NT2/D1 (cell line): ENCODE results near the gene HK2.
"Not testable (repeated sequence)": the region's sequence is repeated elsewhere in the genome, so short reads cannot be mapped to it uniquely, and the experiment has no call there.

Source experiments
- DNase-seq: peaks from one replicate; pipeline ENCODE4 v3.0.0-alpha.2; 2011; ENCODE audit warnings: low read depth, low spot score
- H3K27me3 ChIP-seq: 2 replicates; pipeline ENCODE4 v1.6.0; 2011; ENCODE audit warnings: mild to moderate bottlenecking; ENCODE audit not compliant: insufficient read length, insufficient read depth
- H3K36me3 ChIP-seq: 2 replicates; pipeline ENCODE4 v1.6.1; 2011; ENCODE audit warnings: mild to moderate bottlenecking, low read length, mixed read lengths; ENCODE audit not compliant: insufficient read depth, insufficient read length
- H3K4me1 ChIP-seq: 2 replicates; pipeline ENCODE4 v1.5.1; 2011; ENCODE audit not compliant: insufficient read depth, insufficient read length
- H3K4me3 ChIP-seq: 2 replicates; pipeline ENCODE4 v1.5.1; 2011; ENCODE audit warnings: low read depth; ENCODE audit not compliant: insufficient read length
- H3K9ac ChIP-seq: 2 replicates; pipeline ENCODE4 v1.6.0; 2011; ENCODE audit warnings: low read depth; ENCODE audit not compliant: insufficient read length
- H3K9me3 ChIP-seq: 2 replicates; pipeline ENCODE4 v1.5.1; 2011; ENCODE audit warnings: mild to moderate bottlenecking, low read length; ENCODE audit not compliant: insufficient read depth
- SUZ12 ChIP-seq: IDR thresholded peaks from 2 replicates; pipeline ENCODE4 v1.6.1; 2011; ENCODE audit not compliant: insufficient read length, insufficient read depth; ENCODE audit errors: extremely low read depth
- YY1 ChIP-seq: IDR thresholded peaks from 2 replicates; pipeline ENCODE4 v1.6.1; 2011; ENCODE audit not compliant: insufficient read length, insufficient read depth
- ZNF274 ChIP-seq: IDR thresholded peaks from 2 replicates; pipeline ENCODE4 v1.6.1; 2011; ENCODE audit warnings: mild to moderate bottlenecking, low read depth, low read length

Gene HK2

GRCh38 chr2:74890711-74891110 is 56.8 kb downstream of the HK2 start:
- no peak overlapping the region for H3K4me3 ChIP-seq
- H3K4me1 ChIP-seq = no peaks in the 10 kb centered on the region
- H3K36me3 ChIP-seq = peaks cover 55% of the 10 kb centered on the region
- no peak overlapping the region for H3K9ac ChIP-seq
- no peak for TF ChIP-seq ZNF274
- TF ChIP-seq YY1 = no peak
- no peak for TF ChIP-seq SUZ12
- no peaks in the 10 kb centered on the region for H3K27me3 ChIP-seq
- no peak for DNase-seq
- no peaks in the 10 kb centered on the region for H3K9me3 ChIP-seq

DNA sequence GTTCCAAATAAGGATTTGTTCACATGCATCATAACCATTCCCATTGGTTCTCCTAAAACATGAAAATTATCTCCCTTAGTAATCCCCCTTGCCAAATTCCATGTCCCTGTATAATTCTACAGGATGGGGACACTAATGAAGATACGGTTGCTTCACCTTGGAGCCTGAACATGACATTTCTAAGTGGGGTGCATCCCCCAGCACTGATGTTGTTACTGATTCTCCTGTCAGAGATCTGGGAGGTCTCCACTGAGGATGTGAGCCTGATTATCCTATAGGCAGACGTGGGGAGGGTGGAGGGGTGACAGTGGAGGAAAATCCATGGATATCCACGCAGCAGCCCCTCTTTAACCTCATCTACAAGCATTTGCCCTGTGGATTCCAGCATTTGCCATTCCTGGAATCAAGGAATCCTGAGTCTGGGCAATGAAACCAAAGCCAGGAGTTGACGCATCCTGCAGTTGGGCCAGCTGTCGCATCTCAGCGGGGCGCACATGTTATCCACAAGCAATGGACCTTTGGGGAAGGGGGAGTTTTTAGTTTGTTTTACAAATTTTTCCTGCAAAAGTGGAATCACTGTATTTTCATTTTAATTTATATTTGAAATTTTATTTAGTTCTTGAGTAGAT is 57.3 kb downstream of the HK2 start:
- no peak overlapping the region for H3K4me3 ChIP-seq
- TF ChIP-seq ZNF274 (no peak), SUZ12 (no peak), YY1 (no peak)
- peaks cover 51% of the 10 kb centered on the region for H3K36me3 ChIP-seq
- DNase-seq = no peak
- H3K9ac ChIP-seq = no peak overlapping the region
- no peaks in the 10 kb centered on the region for H3K4me1 ChIP-seq
- no peaks in the 10 kb centered on the region for H3K9me3 ChIP-seq
- H3K27me3 ChIP-seq = no peaks in the 10 kb centered on the region

DNA sequence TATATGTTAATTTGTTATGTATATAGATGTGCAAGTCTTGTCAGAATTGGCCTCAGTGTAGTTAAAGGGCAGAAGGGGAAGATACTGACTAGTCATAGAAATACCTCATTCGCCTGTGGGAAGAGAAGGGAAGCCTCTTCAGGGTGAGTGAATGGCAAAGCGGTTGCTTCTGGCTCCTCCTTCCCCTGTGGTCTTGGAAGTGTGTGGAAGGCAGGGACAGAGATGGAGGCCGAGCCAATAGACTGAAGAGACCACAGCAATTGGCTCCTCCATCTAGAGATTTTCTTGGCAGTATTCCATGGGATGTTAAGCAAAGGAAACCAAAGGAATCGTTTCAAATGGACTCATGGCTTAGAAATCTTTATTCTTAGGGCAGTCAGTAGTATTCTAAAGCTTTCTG is 57.9 kb downstream of the HK2 start:
- H3K36me3 ChIP-seq = peaks cover 45% of the 10 kb centered on the region
- H3K4me3 ChIP-seq, H3K9ac ChIP-seq, DNase-seq, H3K27me3 ChIP-seq, H3K4me1 ChIP-seq, H3K9me3 ChIP-seq: not testable (repeated sequence)

DNA sequence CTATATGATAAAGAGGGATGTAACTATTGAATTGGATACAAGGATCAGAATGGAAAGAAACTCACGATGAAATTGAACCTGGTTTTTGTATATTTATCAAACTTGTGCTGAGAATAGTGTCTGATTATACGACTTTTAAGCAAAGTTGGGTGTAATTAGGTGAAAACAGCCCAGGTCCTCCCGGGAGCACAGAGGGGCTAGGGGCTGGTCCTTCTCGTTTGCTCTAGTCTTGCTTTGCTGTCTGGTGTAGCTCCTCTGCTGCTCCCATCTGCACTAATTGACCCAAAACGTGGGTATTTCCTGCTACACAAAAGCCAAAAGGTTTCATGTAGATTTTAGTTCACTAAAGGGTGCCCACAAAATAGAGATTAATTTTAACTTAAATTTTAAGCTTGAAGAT is 58.7 kb downstream of the HK2 start:
- no peaks in the 10 kb centered on the region for H3K4me1 ChIP-seq
- no peaks in the 10 kb centered on the region for H3K9me3 ChIP-seq
- no peak for DNase-seq
- H3K9ac ChIP-seq = no peak overlapping the region
- peaks cover 41% of the 10 kb centered on the region for H3K36me3 ChIP-seq
- no peak overlapping the region for H3K4me3 ChIP-seq
- TF ChIP-seq SUZ12 (no peak), ZNF274 (no peak), YY1 (no peak)
- H3K27me3 ChIP-seq = no peaks in the 10 kb centered on the region

DNA sequence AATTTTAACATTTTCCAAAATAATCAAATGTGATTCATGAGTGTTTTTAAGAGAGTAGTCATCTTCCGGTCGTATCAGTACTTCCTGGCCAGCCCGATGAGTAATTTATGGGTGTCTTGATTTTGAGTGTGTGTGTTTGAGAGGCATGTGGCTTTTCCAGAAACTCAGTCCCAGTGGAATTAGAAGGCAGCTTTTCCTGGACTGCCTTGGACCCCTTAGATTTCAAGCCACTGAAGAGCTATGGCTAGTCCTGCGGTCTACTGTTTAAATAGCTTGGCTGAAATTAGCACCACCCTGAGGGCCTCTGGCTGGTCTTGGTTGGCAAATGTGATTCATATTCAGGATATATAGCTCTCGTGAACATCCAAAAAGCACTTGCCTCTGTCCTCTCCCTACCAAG is 59.4 kb downstream of the HK2 start:
- no peak for DNase-seq
- Histone ChIP-seq H3K36me3 (peaks cover 34% of the 10 kb centered on the region), H3K4me3 (no peak overlapping the region), H3K9ac (no peak overlapping the region), H3K4me1 (no peaks in the 10 kb centered on the region), H3K9me3 (no peaks in the 10 kb centered on the region), H3K27me3 (no peaks in the 10 kb centered on the region)
- TF ChIP-seq YY1 (no peak), SUZ12 (no peak), ZNF274 (no peak)

GRCh38 chr2:74894272-74894981 is 60.5 kb downstream of the HK2 start:
- no peaks in the 10 kb centered on the region for H3K27me3 ChIP-seq
- no peak overlapping the region for H3K4me3 ChIP-seq
- DNase-seq = no peak
- H3K4me1 ChIP-seq = no peaks in the 10 kb centered on the region
- H3K9me3 ChIP-seq = no peaks in the 10 kb centered on the region
- no peak for TF ChIP-seq SUZ12
- no peak for TF ChIP-seq ZNF274
- TF ChIP-seq YY1 = no peak
- no peak overlapping the region for H3K9ac ChIP-seq
- H3K36me3 ChIP-seq = peaks cover 23% of the 10 kb centered on the region

DNA sequence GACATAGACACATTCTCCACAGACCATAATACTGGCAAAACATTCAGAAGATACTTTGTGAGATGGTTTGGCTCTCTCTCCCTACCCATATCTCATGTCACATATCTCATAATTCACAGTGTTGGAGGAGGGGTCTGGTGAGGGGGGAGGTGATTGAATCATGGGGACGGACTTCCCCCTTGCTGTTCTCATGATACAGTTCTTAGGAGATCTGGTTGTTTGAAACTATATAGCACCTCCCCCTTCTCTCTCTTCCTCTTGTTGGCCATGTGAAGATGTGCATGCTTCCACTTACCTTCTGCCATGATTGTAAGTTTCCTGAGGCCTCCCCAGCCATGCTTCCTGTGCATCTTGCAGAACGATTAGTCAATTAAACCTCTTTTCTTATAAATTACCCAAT is 61.1 kb downstream of the HK2 start:
- peaks cover 18% of the 10 kb centered on the region for H3K36me3 ChIP-seq
- DNase-seq = no peak

More for the DNA sequence above, 61.1 kb downstream of the HK2 start:
- Histone ChIP-seq H3K27me3 (no peaks in the 10 kb centered on the region), H3K4me1 (no peaks in the 10 kb centered on the region), H3K4me3 (no peak overlapping the region), H3K9ac (no peak overlapping the region), H3K9me3 (no peaks in the 10 kb centered on the region)
- TF ChIP-seq ZNF274 = no peak
- TF ChIP-seq YY1 = no peak
- no peak for TF ChIP-seq SUZ12
